Mammary epithelial cell (primary cell): Measurements from ENCODE around the gene SLC25A5.

ENCODE experiments used
- EZH2 ChIP-seq: IDR thresholded peaks from 2 replicates; pipeline ENCODE4 v1.6.1; 2012; ENCODE audit warnings: low read length, inconsistent platforms, borderline replicate concordance
- TF ChIP-seq, protein P1 (sequence below), 2 donors: IDR thresholded peaks in 1 of 2; conservative IDR thresholded peaks in 1 of 2; 2 replicates each; pipeline ENCODE4 v1.5.1; 2011 to 2012; ENCODE audit warnings: inconsistent platforms in 2 of 2, low read length in 2 of 2, mild to moderate bottlenecking in 2 of 2, control low read depth in 1 of 2, low read depth in 1 of 2; ENCODE audit not compliant: insufficient read depth in 1 of 2; ENCODE audit errors: extremely low read depth in 1 of 2

GRCh38 chrX:119459181-119459580 lies 9.1 kb upstream of the SLC25A5 start:
- TF ChIP-seq EZH2 = no peak
- TF ChIP-seq, protein P1, sequence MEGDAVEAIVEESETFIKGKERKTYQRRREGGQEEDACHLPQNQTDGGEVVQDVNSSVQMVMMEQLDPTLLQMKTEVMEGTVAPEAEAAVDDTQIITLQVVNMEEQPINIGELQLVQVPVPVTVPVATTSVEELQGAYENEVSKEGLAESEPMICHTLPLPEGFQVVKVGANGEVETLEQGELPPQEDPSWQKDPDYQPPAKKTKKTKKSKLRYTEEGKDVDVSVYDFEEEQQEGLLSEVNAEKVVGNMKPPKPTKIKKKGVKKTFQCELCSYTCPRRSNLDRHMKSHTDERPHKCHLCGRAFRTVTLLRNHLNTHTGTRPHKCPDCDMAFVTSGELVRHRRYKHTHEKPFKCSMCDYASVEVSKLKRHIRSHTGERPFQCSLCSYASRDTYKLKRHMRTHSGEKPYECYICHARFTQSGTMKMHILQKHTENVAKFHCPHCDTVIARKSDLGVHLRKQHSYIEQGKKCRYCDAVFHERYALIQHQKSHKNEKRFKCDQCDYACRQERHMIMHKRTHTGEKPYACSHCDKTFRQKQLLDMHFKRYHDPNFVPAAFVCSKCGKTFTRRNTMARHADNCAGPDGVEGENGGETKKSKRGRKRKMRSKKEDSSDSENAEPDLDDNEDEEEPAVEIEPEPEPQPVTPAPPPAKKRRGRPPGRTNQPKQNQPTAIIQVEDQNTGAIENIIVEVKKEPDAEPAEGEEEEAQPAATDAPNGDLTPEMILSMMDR (conservative IDR thresholded peaks at IDR 0.05 in 1 of 2, IDR thresholded peaks at IDR 0.05 in 1 of 2; ENCODE audit: extremely low read depth in 1 of 2, insufficient read depth in 1 of 2, low read depth in 1 of 2, low read length in 2 of 2) = no peak
